Measurements from ENCODE around the gene CFAP61. TPM values are rescaled to one million over a fixed set of nuclear protein-coding genes. Genes with fewer than 3 reads are reported as not detected.

Gene CFAP61
- total RNA-seq, 1 donor from 2014 or later = not detected

DNA sequence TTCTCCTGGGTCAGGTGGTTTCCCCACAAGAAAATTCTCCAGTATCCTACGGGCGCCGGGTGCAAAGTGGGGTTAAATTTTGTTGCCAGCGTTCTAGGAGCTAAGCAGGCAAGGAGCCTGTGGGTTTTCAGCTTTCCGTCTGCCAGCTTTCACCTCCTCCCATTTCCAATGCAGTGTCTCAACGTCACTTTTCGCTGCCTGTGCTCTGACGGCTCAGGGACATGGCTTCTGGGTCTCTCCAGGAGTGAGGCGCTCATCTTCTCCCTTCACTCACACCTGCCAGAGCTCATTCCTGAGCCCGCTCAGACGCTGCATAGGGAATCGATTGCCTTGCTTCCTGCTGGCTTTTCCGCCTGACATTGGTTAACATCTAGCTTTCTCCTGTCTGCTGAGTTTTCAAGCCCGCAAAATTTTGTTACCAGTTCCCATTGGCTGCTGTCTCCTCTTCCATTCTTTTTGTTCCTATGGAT, 42.5 kb upstream of the CFAP61 start:
- DNase-seq = no peak
- H3K27ac ChIP-seq = peak overlapping the region; percentile 9
- ATAC-seq = no peak

DNA sequence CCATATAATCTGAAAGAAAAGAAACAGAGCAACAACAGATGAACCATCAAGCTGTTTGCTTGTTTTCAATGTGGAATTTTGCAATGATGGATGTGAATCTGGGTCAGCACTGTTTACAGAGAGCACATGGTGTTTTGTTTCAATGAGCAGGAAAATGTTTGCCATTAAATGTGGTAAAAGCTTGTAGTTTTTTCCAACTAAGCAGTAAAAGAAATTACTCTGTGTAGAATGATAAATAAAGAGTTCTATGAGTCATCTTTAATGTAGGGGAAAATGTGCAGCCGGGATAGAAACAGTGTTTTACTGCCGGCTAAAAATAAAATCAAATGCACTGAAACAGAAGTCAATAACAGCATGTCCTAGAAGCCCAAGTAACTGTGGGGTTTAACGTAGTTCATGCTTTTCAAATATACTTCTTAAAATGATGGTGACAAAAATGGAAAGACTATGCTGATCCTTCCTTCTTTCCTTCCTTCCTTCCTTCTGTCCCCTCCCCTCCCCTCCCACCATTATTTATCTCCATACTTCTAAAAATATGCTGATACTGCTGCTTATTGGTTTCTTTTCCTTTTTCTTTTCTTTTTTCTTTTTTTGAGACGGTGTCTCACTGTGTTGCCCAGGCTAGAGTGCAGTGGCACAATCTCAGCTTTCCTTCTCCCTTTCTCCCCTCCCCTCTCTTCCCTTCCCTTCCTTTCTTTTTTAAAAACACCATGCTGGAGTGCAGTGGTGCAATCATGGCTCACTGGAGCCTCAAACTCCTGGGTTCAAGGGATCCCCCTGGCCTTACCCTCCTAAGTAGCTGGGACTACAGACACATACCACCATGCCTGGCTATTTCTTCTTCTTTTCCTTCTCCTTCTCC, 41.5 kb upstream of the CFAP61 start:
- DNase-seq (no peak), ATAC-seq (no peak)
- Histone ChIP-seq H3K4me1 (peaks cover 22% of the 10 kb centered on the region), H3K27ac (peak overlapping the region; percentile 55), H3K9me3 (no peaks in the 10 kb centered on the region), H3K4me3 (no peak overlapping the region), H3K36me3 (no peaks in the 10 kb centered on the region), H3K27me3 (no peaks in the 10 kb centered on the region)
- intact Hi-C loops (cut with DNase I) = no loop called here
- TF ChIP-seq, protein P1, sequence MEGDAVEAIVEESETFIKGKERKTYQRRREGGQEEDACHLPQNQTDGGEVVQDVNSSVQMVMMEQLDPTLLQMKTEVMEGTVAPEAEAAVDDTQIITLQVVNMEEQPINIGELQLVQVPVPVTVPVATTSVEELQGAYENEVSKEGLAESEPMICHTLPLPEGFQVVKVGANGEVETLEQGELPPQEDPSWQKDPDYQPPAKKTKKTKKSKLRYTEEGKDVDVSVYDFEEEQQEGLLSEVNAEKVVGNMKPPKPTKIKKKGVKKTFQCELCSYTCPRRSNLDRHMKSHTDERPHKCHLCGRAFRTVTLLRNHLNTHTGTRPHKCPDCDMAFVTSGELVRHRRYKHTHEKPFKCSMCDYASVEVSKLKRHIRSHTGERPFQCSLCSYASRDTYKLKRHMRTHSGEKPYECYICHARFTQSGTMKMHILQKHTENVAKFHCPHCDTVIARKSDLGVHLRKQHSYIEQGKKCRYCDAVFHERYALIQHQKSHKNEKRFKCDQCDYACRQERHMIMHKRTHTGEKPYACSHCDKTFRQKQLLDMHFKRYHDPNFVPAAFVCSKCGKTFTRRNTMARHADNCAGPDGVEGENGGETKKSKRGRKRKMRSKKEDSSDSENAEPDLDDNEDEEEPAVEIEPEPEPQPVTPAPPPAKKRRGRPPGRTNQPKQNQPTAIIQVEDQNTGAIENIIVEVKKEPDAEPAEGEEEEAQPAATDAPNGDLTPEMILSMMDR (IDR thresholded peaks at IDR 0.05) = no peak

More for the DNA sequence above, 42.5 kb upstream of the CFAP61 start:
- Histone ChIP-seq H3K4me1 (peaks cover 28% of the 10 kb centered on the region), H3K36me3 (no peaks in the 10 kb centered on the region), H3K4me3 (no peak overlapping the region), H3K9me3 (no peaks in the 10 kb centered on the region), H3K27me3 (no peaks in the 10 kb centered on the region)
- TF ChIP-seq, protein P1 (IDR thresholded peaks at IDR 0.05) = no peak
- intact Hi-C loops (cut with DNase I) = no loop called here

DNA sequence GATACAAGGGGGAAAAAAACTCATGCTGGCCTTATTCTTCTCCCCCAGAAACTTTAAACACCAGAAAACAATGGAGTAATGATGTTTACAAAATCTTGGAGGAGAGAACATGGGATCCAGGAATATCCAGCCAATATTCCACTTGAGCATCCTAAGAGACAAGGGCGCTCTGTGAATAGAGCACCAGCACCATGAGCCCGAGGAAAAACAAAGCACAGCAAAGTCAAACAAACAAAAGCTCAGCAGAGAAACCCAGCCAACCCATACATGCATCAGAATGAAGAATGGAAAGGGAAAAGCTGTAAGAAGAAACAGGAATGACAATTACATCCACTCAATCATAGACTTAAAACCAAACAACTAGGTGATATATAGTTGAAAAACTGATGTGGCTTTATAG, 39.8 kb upstream of the CFAP61 start:
- Histone ChIP-seq H3K36me3 (no peaks in the 10 kb centered on the region), H3K27ac (no peak overlapping the region), H3K4me1 (peaks cover 28% of the 10 kb centered on the region), H3K9me3 (no peaks in the 10 kb centered on the region), H3K27me3 (no peaks in the 10 kb centered on the region), H3K4me3 (no peak overlapping the region)
- ATAC-seq (no peak), DNase-seq (no peak)
- TF ChIP-seq, protein P1 (IDR thresholded peaks at IDR 0.05) = no peak
- intact Hi-C loops (cut with DNase I) = no loop called here

DNA sequence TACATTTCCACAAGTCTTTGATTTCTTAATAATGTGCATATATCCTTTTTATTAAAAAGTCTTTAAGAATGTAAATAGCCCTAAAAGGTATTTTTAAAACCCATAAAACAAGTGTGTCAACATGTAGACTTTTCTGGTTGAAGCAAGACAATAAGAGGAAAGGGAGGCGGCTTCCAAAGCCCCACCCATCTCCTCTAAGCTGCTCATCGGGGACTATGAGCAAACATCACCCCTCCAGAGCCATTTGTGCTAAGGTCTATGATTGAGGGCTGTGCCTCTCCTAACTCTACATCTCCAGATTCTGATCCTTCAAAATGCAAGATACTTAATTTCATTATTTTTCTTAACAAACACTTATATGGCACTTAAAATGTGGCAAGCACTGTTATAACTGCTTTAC, 37.7 kb upstream of the CFAP61 start:
- no peaks in the 10 kb centered on the region for H3K9me3 ChIP-seq
- H3K27me3 ChIP-seq = no peaks in the 10 kb centered on the region
- ATAC-seq (no peak), DNase-seq (no peak)
- H3K36me3 ChIP-seq = no peaks in the 10 kb centered on the region
- H3K27ac ChIP-seq = no peak overlapping the region
- intact Hi-C loops (cut with DNase I) = no loop called here
- H3K4me3 ChIP-seq = no peak overlapping the region
- TF ChIP-seq, protein P1 (IDR thresholded peaks at IDR 0.05) = no peak
- peaks cover 43% of the 10 kb centered on the region for H3K4me1 ChIP-seq

DNA sequence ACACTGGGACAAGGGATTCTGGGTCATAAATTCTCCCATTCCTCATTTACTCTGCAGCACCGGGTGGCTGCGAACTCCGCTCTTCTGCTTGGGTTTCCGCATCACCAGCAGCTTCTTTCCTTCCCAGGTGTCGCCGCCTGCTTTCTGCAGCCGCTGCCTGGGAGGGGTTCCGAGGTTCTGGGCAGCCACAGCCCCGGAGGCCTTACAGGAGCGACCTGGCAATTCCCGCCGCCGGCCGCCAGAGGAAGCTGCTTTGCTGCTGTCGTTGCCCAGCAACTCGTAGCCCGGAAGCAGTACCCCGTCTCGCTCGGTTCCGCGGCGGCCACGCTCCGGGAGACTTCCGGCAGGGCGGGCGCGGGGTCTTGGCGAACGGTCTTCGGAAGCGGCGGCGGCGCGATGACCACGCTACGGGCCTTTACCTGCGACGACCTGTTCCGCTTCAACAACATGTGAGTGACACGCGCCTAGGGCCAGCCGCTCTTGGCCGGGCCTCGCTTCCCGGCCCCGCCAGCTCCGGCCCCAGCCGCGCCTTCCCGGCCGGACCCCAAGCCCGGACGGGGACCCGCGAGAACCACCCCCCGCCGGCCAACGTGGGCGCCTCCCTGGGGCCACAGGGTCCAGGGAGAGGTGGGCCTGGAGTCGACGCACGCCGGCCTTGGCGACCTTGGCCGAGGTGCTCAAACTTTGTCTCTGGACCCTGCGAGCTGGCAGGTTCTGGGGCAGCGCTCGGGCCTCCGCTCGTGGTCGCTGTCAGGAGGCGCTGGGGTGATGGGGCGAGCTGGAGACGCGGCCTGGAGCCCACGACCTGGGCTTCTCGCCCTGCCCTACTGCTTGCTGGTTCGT, 35.1 kb upstream of the CFAP61 start, which contains the start of gene NAA20:
NAA20 (plus strand) TSS at position 362 of the 843 bp plus-strand sequence; CDS start at position 397, 35 bp downstream.
- Histone ChIP-seq H3K27ac (peak within 1 kb of the TSS; percentile 80), H3K27me3 (no peaks in the 10 kb centered on the region), H3K36me3 (no peaks in the 10 kb centered on the region), H3K4me1 (peaks cover 27% of the 10 kb centered on the region), H3K9me3 (no peaks in the 10 kb centered on the region), H3K4me3 (peak within 1 kb of the TSS; percentile 97)
- DNase-seq (peak; percentile 97), ATAC-seq (peak; percentile 99)
- TF ChIP-seq, protein P1 (IDR thresholded peaks at IDR 0.05) = peak; percentile 83
- intact Hi-C loops (cut with DNase I) = no loop called here

Data from upper lobe of right lung (tissue), 1 donor.